GM04504 (cell line): ENCODE data around the gene TUBGCP2.
A peak's percentile ranks its signal among the peaks of the same experiment; 100 is the strongest.

Experiments used
- DNase-seq: peaks from one replicate; pipeline ENCODE4 v3.0.0-alpha.2; 2012; ENCODE audit warnings: low read depth

TUBGCP2 gene

DNA sequence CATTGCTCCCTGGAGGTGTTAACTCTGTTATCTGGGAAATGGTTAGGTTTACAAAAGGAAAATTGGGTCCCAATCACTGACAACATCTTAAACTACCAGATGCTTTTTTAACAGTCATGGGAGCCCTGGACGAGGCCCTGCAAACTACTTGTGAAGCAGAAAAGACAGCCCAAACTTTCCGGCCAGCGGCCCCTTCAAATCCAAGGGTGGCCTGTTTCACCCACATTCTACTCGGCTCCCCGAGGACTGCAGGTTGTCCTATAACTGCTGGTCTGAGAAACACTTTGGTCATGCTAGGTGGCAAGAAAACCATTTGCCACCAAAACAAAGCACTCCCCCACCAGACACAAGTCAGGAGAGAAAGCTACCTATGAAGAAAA, 2.6 kb downstream of the TUBGCP2 start:
- DNase-seq: no peak

DNA sequence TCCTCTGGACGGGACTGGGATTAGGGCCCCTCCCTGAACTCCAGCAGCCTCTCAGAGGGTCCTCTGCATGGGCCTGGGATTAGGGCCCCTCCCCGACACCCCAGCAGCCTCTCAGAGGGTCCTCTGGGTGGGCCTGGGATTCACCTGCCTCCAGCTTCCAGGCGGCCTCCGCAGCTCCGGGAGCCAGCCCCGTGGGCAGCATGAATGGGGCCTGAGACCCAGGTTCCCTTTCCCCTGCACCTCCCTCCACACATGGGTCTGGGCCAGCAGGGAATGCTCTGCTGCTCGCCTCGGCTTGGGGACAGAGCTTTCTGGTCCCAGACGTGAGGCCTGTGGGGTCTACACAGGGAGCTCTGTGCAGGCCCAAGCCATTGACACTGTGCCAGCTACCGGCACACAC, 5.5 kb downstream of the TUBGCP2 start:
- no peak for DNase-seq

DNA sequence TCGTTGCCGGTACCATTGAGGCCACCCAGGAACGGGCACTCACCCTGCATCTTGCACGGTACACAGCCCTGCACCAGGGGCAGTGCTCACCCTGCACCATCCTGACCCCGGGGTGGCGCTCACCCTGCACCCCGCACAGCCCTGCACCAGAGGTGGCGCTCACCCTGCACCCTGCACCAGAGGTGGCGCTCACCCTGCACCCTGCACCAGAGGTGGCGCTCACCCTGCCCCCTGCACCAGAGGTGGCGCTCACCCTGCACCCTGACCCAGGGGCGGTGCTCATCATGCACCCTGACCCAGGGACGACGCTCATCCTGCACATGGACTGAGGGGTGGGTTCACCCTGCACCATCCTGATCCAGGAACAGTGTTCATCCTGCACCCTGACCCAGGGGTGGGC, 6.4 kb downstream of the TUBGCP2 start:
- no peak for DNase-seq

DNA sequence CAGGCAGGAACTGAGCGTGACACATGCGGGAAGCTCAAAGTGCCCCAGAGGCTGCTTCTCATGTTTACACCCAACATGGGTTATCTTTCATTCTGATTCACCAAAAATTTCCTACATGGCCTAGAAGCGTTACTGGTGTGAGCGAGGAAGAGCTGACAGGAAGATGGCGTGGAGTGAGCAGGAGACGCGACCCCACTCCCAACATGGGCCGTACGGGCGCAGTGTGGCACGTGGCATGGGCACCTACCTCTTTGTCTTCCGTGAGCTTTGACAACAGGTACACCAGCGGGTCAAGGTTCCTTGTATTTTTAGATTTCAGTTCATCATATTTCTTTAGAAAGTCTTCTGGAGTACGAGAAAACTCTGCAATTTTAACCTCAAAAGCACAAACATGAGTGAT, 8.9 kb downstream of the TUBGCP2 start:
- DNase-seq: no peak

DNA sequence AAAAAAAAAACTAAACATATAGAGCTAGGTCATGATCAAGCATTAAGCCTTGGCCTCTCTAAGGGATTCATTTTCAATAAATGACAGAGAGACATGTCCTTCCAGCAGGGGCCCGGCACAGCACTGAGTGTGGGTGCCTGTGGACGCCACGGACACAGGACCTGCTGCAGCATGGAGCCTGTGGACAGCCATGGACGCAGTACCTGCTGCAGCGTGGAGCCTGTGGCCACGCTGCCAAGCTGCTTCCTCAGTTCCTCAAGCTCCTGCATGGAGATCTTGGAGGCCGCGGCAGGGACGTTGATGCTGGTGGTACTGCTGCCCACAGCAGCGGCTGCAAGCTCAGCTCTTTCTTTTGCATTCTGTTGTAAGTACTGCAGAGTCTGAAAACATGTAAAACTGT, 9.4 kb downstream of the TUBGCP2 start:
- DNase-seq: no peak

DNA sequence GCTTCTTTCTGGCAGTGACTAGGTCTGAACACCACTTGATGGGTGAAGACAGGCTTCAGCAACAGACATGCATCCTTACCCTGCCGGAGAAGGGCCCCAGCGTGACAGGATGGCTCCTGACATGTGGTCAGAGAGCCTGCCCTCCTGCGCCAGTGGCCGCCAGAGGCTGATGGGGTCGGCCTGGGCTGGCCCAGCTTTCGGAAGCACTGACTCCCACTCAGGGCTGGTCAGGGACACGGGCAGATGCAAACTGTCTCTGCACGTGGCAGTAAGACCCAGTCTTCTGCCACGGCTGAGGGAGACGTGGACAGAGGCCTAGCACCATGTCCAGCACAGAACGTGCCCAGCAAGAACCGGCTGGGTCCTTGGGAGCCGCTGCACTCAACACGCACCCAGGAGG, 10.2 kb downstream of the TUBGCP2 start:
- DNase-seq: no peak

DNA sequence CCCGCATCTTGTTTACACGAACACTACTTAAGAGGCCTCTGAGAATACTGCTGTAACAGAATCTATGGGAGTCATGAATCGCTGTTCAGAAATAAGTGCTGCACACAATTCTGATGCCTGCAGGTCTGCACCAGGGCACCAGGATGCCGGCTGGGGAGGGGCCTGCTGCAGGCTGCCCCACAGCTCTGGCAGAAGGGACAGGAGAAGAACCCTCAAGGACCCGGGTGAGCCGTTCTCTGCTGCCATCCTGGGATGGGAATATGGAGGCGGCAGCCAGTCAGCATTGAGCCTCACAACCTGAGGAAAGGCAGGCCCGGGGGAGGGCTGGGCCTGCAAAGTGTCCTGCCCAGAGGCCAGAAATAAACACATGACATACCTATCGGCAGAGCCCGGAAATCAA, 11.2 kb downstream of the TUBGCP2 start:
- DNase-seq: no peak

DNA sequence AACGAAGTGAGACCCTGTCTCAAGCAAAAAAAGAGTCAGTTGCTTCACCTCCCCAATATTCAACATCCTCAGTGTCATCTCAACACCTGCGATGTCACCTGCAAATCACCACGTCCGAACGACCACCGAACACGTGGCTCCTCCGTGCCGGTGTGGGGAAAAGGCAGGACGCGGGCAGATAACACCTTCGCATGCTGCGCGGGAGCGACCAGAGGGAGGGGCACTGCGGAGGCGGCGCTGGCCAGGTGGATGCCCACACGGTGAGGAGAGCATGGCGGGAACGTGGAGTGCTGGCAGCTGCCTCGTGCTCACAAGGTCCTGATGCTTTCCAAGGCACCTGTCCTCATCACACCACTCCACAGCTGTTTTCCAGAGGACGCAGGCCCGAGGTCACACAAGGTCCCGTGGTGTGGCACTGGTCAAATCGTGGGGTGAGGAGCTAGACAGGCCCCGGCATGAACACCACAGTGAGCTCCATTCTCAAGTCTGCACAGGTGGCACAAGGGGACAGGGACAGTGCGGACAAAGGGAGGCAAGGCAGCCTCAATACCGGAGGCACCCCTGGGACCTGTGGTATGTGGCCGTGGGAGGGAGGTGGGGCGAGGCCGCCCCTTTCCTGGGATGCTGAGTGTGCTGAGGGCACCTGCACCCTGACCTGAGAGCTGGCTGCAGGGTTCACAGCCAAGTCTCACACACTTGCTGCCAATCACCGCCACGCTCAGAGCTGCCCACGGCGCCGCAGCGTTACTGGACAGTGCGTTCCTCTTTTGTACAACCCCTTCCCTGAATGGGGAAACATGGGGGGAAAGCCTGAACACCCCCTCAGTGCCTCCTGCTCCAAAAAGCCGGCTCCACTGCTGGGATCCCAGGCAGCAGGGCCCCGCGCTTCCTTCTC, 13.0 kb downstream of the TUBGCP2 start:
- no peak for DNase-seq

DNA sequence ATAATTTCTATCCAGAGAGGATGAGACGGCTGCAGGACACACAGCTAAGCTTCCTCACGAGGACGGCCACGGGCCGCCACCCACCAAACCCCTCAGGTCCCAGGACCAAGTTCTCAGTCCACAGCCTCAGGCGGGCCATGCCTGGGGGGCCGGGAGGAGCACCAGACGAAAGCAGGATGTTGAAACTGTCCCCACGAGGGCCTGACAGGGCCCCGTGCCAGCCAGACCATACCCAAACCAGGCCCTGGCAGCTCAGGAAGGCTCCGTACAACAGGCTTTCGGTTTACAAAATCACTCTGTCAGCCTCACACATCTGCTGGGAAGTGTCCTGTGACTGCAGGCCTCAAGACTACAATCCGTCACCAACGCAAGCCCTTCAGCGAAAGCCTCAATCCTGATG, 14.5 kb downstream of the TUBGCP2 start:
- DNase-seq: no peak

DNA sequence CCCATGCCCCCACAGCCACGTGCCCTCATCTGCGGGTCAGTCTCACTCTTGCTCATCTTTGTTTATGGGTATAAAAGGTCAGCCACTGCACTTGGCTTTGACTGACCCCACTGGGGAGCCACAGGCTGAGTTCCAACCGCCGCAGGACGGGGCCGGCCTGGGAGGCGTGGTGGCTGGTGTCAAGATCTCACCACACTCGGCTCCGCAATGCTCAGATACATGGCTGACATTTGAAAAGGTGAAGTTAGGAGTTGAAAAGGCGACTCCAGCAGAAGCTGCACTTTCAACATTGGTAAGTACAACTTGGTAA, 14.9 kb downstream of the TUBGCP2 start:
- DNase-seq: no peak

DNA sequence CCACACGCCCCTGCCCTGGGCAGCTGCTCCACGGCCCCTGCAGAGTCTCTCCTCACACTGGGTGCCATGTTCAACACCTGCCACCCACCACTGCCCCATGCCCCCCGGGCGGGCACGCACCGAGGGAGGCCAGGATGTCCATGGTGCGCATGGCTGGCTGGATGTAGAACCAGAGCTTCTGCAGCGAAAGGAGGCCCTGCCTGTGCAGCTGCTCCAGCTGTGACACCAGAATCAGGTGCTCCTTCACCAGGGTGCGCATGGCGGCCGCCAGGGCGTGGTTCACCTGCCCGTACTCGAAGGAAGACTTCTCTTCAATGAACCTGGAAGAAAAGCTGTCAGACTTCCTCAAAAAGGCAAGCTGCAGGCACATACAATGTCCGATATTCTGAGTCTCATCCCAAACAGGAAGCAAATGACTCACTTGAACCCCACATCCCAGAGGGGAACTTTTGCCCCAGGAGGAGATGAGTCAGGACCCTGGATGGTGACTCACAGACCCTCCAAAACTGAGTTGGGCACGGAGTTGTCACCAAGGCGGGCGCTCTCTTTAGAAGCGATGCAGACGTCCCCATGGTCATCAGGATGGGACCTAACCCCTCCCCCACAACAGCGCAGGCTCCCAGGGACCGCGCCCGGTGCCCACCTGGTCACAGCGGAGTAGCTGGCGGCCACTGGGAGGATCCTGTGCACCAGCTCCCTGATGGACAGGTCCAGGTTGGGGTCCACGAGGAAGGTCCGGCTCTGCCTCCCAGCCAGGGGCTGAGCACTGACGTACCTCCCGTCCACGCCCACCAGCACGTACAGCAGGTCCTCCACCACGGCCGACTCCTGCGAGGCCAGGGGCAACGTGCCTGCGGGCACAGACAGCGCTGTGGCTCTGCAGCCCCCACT, 15.5 kb downstream of the TUBGCP2 start:
- DNase-seq: peak; percentile 47

DNA sequence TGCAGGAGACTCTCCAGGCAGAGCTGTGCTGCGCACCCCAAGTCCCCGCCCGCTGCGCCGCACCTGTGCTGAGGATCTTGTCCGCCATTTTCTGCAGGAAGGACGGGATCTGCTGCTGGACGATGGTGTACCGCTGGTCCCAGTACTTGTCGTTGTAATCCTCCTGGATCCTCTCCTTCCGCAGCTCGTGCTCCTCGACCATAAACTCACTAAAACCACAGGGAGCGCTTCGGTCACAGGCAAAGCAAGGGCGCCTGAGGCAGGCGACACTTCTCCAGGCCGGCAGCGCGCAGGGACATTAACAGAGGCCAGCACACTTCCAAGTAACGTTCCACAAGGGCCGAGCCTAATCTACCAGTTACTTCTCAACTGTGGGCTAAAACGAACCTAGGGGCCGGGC, 18.9 kb downstream of the TUBGCP2 start:
- DNase-seq: no peak

DNA sequence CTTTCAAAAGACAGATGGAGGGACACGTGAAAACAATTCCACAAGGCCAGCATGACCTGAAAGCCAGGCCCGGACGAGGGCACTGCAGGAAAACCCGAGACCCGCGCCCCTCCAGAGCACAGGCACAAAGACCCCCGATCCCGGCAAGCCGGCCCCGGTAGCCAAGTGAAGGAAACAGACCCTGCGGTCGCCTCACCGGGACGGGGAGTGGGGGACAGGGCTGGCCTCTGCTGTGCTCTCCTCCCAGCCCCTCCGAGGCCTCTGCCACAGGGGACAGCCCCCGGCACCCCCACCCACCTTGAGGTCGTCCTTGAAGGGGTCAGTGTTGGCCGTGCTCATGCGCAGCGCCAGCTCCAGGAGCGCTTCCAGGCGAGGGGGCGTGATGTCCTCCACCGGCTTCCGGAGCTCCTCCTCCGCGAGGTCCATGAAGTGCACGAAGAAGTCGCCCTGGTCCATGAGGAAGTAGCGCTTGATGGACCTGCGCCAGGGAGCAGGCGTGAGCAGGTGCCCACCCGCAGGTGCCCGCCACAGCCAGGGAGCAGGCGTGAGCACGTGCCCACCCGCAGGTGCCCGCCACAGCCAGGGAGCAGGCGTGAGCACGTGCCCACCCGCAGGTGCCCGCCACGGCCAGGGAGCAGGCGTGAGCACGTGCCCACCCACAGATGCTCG, 20.7 kb downstream of the TUBGCP2 start:
- no peak for DNase-seq

DNA sequence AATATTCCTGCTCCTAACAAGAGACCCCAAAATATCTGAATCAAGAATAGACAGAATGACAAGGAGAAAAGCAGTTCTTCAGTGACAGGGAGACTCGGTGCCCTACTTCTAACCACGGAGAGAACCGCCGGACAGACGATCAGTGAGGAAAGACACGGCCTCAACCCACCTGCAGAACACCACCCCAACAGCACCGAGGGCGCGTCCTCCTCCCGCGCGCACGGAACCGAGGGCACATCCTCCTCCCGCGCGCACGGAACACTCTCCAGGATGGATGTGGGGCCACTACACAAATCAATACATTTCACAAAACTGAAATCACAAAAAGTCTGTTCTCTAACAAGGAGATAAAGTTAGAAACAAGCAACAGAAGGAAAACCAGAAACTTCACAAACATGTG, 22.3 kb downstream of the TUBGCP2 start:
- DNase-seq: no peak

DNA sequence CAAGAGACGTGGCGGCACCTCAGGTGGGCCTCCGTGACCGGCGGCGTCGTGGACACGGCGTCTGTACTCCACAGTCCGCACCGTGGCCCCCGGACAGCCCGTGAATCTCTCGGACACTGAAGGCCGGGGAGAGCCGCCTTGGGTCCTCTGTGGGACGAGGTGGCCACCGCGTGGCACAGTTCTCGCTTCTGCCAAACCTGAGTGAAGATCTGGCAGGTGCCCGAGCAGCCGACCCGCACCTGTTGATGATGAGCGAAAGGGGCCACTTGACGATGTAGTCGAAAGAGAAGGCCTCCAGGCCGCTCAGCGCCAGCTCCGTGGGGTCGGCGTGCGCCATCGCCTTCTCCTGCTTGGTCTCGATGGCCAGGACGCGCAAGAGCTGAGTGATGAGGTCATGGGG, 23.5 kb downstream of the TUBGCP2 start:
- no peak for DNase-seq

DNA sequence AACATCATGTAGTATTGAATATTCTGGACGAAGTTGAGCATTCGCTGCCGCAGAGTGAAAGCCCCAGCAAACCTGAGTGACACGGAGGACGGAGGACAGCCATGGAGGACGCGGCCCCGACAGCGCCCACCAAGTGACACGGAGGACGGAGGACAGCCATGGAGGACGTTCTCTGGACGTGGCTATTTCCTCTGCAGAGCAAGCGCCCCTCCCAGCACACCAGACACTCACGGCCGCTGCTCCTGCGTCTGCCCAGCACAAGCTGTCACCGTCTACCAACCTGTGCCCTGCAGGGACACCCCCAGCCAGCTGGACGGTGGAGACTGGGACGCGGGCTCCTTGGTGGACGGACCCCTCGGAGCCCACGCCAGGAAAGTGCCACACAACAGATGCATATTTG, 24.7 kb downstream of the TUBGCP2 start:
- DNase-seq: no peak

DNA sequence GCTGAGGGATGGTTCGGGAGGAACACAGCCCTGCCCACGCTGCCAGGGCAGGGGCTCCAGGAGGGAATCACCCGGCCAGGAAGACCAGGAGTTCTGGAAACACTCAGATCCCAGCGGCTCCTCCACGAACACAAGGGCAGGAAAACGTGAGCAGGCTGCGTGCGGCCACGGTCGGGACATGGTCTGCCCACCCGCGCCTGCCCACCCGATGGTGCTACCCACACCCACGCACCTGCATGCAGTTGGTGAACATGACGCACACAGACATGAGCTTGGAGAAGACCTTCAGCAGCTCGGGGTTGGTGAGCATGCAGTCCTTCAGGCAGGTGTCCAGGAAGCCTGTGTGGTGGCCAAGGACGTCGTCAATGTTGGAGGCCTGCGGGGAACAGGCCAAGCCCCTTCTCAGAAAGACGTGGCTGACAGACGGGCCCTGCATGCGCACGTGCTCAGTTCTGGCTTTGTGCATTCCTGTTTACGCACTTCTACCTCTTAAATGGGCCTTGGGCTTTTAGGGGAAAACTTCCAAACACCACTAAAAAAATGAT, 25.8 kb downstream of the TUBGCP2 start:
- DNase-seq: no peak

DNA sequence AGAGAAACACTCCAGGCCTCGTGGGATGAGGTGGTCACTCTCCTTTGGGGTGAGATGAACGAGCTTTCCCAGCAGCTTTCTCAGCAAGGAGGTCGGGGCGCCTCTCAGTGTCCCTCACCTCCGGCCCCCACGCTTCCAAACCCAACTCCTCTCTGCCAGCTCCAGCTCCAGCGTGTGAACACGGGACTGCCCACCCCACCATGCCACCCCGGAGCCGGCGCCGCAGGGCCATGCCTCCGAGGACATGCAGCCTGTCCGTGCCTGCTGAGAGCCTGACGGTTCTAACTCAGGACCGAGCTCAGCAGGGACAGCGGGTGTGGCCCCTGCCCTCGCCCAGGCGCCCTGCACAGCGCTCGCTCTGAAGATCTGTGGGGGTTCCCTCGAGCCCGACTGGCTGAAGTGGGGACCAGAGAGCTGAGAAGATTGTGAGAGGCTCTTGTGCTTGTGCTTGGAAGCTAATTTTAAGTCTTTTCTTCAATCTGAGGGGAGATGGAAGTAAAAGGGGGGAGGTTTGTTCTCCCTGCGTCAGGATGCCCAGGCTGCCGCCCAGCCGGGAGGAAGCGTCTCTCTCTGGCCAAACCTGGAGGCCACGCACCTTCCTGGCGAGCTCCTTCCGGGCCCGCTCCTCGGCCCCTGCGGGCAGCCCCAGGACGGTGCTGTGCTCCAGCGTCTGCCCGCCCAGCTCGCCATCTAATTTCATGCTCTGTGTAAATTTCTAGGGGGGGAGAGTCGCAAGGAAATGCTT, 26.9 kb downstream of the TUBGCP2 start:
- DNase-seq: no peak

DNA sequence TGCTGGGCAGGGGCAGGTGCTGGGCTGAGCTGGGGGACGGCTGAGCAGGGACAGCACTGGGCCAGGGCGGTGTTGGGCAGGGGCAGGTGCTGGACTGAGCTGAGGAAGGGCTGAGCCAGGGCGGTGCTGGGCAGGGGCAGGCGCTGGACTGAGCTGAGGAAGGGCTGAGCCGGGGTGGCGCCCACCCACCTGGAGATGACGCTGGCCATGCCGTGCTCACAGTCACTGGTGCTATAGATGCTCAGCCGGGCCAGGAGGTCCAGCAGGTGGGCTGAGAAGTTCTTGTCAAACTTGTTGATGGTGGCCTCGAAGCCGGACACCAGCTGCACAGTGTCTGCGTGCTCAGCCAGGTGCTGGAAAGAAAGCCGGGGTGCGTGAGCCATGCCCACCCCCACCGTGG, 27.6 kb downstream of the TUBGCP2 start:
- DNase-seq: no peak

DNA sequence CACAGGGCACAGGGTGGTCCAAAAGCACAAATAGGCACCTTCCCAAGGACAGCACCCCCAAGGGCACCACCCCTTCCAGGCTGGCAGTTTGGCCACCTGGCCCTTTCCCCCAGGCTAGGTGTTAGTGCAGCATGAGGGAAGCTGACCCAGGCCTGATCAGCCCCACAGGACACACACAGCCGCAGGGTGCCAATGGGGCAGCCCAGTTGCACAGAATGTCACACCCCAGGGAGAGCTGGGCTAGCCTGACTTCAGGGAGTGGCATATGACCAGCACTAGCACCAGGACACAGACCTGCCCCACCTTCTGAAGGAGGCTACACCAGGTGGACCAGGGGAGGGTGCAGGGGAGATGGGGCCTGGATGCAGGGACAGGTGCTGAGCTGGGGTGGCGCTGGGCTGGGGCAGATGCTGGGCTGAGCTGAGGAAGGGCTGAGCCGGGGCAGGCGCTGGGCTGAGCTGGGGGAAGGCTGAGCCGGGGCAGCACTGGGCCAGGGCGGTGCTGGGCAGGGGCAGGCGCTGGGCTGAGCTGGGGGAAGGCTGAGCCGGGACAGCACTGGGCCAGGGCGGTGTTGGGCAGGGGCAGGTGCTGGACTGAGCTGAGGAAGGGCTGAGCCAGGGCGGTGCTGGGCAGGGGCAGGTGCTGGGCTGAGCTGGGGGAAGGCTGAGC, 28.1 kb downstream of the TUBGCP2 start:
- DNase-seq: no peak
